ENCODE data around the gene ASS1.

DNA sequence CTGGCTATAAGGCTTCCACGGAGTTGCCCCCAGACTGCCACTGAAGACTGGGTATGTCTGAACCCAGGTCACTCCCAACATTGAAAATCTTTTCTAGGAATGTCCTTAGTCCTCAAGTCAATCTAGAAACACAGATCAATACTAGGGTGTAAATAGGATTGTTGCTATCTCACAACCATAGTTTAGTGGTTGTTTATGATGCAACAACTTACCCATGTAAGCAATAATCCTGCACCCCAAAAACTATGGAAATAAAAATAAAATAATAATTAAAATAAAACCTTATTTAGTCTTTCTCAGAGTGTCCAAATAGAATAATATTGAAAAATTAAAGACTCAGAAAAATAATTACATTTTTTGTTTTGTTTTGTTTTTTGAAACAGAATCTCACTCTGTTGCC lies 68.3 kb downstream of the ASS1 start:
- TF ChIP-seq, protein P1, sequence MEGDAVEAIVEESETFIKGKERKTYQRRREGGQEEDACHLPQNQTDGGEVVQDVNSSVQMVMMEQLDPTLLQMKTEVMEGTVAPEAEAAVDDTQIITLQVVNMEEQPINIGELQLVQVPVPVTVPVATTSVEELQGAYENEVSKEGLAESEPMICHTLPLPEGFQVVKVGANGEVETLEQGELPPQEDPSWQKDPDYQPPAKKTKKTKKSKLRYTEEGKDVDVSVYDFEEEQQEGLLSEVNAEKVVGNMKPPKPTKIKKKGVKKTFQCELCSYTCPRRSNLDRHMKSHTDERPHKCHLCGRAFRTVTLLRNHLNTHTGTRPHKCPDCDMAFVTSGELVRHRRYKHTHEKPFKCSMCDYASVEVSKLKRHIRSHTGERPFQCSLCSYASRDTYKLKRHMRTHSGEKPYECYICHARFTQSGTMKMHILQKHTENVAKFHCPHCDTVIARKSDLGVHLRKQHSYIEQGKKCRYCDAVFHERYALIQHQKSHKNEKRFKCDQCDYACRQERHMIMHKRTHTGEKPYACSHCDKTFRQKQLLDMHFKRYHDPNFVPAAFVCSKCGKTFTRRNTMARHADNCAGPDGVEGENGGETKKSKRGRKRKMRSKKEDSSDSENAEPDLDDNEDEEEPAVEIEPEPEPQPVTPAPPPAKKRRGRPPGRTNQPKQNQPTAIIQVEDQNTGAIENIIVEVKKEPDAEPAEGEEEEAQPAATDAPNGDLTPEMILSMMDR (IDR thresholded peaks at IDR 0.05; ENCODE audit: low read length): no peak
- TF ChIP-seq EZH2 (optimal IDR thresholded peaks at IDR 0.05; ENCODE audit: low read depth, low read length): no peak
- no peak for TF ChIP-seq EZH2phosphoT487 (IDR thresholded peaks at IDR 0.05; ENCODE audit: low read length)

All from MM.1S (cell line).